Measurements from ENCODE around the gene CST7. TPM values are rescaled to one million over a fixed set of nuclear protein-coding genes. Genes with fewer than 3 reads are reported as not detected.

Gene CST7
- total and polyA plus RNA-seq, 10 of the 15 experiments (the other 5 are each of a cell fraction or from before 2014, with no cell fraction given), result 0.69 TPM; not detected in 9

- H3K4me2 ChIP-seq (ENCODE audit: control insufficient read depth, insufficient read depth), result peak overlapping the region; percentile 62
- no peaks in the 10 kb centered on the region for H3K79me2 ChIP-seq (ENCODE audit: control insufficient read depth, insufficient read depth, low read length)
- H2AFZ ChIP-seq (ENCODE audit: control insufficient read depth, low read depth, low read length), result peak overlapping the region; percentile 39
- H3K9me3 ChIP-seq (replicated peaks; ENCODE audit: control insufficient read depth, insufficient read depth, low read length), result no peaks in the 10 kb centered on the region; the same call in 2 of the 3 replicates
- intact Hi-C loops (cut with micrococcal nuclease; ENCODE audit: unreplicated experiment) (loop anchor here (1.0 to 5.0 kb wide), 4 partner anchors 76 to 815 kb away; no protein-coding TSS in a partner anchor), in situ Hi-C loops (cut with MboI) (loop anchor here (5.0 to 25.0 kb wide), 2 partner anchors 131 to 981 kb away; no protein-coding TSS in a partner anchor)
- no TSS peak for BruUV-seq (replicated peaks)
- no peaks in the 10 kb centered on the region for H3K36me3 ChIP-seq (ENCODE audit: control insufficient read depth in 2 of 2, insufficient read depth in 2 of 2, low read length in 1 of 2)
- H3K4me1 ChIP-seq (ENCODE audit: control insufficient read depth, insufficient read depth, low read length), result peaks cover 11% of the 10 kb centered on the region
- WGBS (ENCODE audit: insufficient coverage, insufficient replicate concordance, low lambda C conversion rate, missing lambda C conversion rate), result 16% methylated on average over 27 of the region's 34 CpGs
- H3K4me3 ChIP-seq, result no peak overlapping the region
- DNase-seq (ENCODE audit: low read depth, low spot score), result peak; percentile 16
- SMC1A ChIA-PET (ENCODE audit: uncharacterized antibody, unreplicated experiment), result interaction anchor here (0.8 to 1.0 kb wide), 2 partner anchors 20 to 41 kb away, joined by 3 read pairs; no protein-coding TSS in a partner anchor
- no peaks in the 10 kb centered on the region for H4K20me1 ChIP-seq (ENCODE audit: control insufficient read depth, insufficient read depth)
- POLR2A ChIA-PET, result no interaction called here
- H3K9ac ChIP-seq (ENCODE audit: control insufficient read depth, insufficient read depth, low read length), result peak overlapping the region; percentile 44; the same call in 1 of the 2 replicates
- peak; percentile 92 for ATAC-seq
- RAD21 ChIA-PET (ENCODE audit: unreplicated experiment), result interaction anchor here (0.9 to 1.0 kb wide), 2 partner anchors 757 to 816 kb away, joined by 4 read pairs; no protein-coding TSS in a partner anchor
- peak; percentile 73 for FAIRE-seq
- no peaks in the 10 kb centered on the region; a peak in 1 of 4 replicates for H3K27me3 ChIP-seq (replicated peaks in 1 of 2; ENCODE audit: control insufficient read depth in 2 of 2, insufficient read depth in 2 of 2, low read length in 1 of 2)
- CTCF ChIA-PET, result interaction anchor here (0.7 to 2.4 kb wide), 6 partner anchors 13 to 816 kb away, joined by 3 to 16 read pairs (median 4); no protein-coding TSS in a partner anchor
- H3K27ac ChIP-seq (ENCODE audit: control insufficient read depth, insufficient read depth), result no peak overlapping the region
- TF ChIP-seq YY1 (IDR thresholded peaks at IDR 0.05; ENCODE audit: low read depth, low read length), result 0 out of 2 replicates have a peak, but pooled peaks have one; percentile 29
- TF ChIP-seq EZH2 (IDR thresholded peaks at IDR 0.05; ENCODE audit: borderline replicate concordance, control insufficient read depth, low read depth, low read length), result no peak
- no peak for TF ChIP-seq MTA3 (IDR thresholded peaks at IDR 0.05; ENCODE audit: borderline replicate concordance, low read length)
- TF ChIP-seq FOXK2 (IDR thresholded peaks at IDR 0.05), result no peak
- no peak for TF ChIP-seq ZNF207 (IDR thresholded peaks at IDR 0.05; ENCODE audit: borderline replicate concordance)
- TF ChIP-seq PML (IDR thresholded peaks at IDR 0.05; ENCODE audit: low read length), result no peak
- TF ChIP-seq LARP7 (IDR thresholded peaks at IDR 0.05), result no peak
- TF ChIP-seq REST (IDR thresholded peaks at IDR 0.05; ENCODE audit: low read depth, low read length), result no peak
- TF ChIP-seq, protein P1, sequence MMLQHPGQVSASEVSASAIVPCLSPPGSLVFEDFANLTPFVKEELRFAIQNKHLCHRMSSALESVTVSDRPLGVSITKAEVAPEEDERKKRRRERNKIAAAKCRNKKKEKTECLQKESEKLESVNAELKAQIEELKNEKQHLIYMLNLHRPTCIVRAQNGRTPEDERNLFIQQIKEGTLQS (IDR thresholded peaks at IDR 0.05; ENCODE audit: borderline replicate concordance, extremely low read depth, low read depth, low read length), result no peak
- no peak for TF ChIP-seq IRF3 (IDR thresholded peaks at IDR 0.05)
- no peak for TF ChIP-seq RELA (IDR thresholded peaks at IDR 0.05; ENCODE audit: borderline replicate concordance, partially characterized antibody)
- no peak for TF ChIP-seq HDAC6 (IDR thresholded peaks at IDR 0.05; ENCODE audit: unreplicated experiment)
- TF ChIP-seq MEF2B (IDR thresholded peaks at IDR 0.05; ENCODE audit: partially characterized antibody, poor library complexity, severe bottlenecking), result no peak
- no peak for TF ChIP-seq ZBED1 (IDR thresholded peaks at IDR 0.05; ENCODE audit: borderline replicate concordance)
- no peak for TF ChIP-seq ZNF217 (IDR thresholded peaks at IDR 0.05)
- no peak for TF ChIP-seq SUZ12 (IDR thresholded peaks at IDR 0.05; ENCODE audit: unreplicated experiment)
- 0 out of 2 replicates have a peak, but pooled peaks have one; percentile 52 for TF ChIP-seq CBFB (IDR thresholded peaks at IDR 0.05; ENCODE audit: low read depth)
- no peak for TF ChIP-seq SRF (IDR thresholded peaks at IDR 0.05; ENCODE audit: low read depth in 2 of 2, low read length in 2 of 2)
- peak; percentile 84 for TF ChIP-seq RUNX3 (IDR thresholded peaks at IDR 0.05; ENCODE audit: low read length)
Observed at GRCh38 chr20:24917797-24918578, 31.1 kb upstream of the CST7 start.
